ENCODE results near the gene C10orf143. TPM values are rescaled to one million over a fixed set of nuclear protein-coding genes. Genes with fewer than 3 reads are reported as not detected.

C10orf143 gene
- total and polyA plus RNA-seq, 2 of the 8 experiments (the other 6 are each of a cell fraction or from before 2014, with no cell fraction given) = 1.6 to 2.0 TPM

DNA sequence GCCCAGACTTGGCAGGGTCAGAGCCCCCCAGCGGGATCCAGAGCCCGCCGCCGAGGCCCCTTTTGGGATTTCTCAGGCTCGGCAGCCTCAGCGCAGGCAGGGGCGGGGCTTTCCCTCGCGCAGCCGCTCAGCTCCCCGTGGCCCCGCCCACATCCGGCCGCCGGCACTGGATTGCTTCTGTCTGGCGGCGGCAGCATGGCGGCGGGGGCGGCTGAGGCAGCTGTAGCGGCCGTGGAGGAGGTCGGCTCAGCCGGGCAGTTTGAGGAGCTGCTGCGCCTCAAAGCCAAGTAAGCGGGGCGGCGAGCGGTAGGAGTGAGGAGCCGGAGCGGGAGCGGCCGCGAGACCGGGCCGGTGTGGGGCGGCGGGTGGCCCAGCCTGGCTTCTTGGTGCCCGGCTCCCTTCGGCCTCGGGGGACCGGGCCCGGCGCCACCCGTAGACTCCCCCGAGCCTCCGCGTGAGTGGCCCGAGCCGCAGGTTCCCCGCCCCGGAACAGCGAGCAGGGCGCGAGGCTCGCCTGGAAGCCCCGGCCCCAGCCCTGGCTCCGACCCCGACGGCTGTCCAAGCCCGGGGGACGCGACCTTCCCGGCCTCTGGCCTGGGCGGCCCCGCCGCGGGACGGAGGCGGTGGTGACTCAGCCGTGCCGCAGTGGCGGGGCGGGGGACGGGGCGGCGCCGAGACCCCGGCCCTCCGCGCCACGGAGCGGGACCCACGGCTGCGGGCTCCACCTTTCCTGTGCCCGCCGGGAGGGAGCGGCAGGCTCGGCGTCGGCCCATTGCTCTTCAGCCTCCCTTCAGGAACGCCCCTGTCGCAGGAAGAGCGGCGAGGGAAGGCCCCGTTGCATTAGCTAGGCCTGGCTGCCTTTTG lies 25.8 kb upstream of the C10orf143 start, which contains the start of gene GLRX3:
Gene GLRX3 (plus strand): TSS at position 166 of the 864 bp plus-strand sequence. CDS start 30 bp downstream, at position 196.
- peak within 1 kb of the TSS; percentile 56 to 78 (median 70) for H3K9ac ChIP-seq (replicated peaks in 1 of 4; ENCODE audit: extremely low read depth in 1 of 4, low read depth in 3 of 4, low read length in 3 of 4)
- H3K23me2 ChIP-seq (ENCODE audit: low read depth, low read length) = peaks cover 11% of the 10 kb centered on the region; the same call in 1 of the 2 replicates
- 0 out of 7 replicates have a peak, but pooled peaks cover 0 to 4% (median 0%) of the 10 kb centered on the region in 4 experiments for H3K27me3 ChIP-seq (replicated peaks in 1 of 4; ENCODE audit: control insufficient read depth in 3 of 4, extremely low read depth in 1 of 4, insufficient read depth in 3 of 4, low read length in 3 of 4)
- FAIRE-seq (no peak), DNase-seq (ENCODE audit: low read depth in 1 of 2, low spot score in 2 of 2) (peak; percentile 27 to 91)
- no peak within 1 kb of the TSS for H3K4ac ChIP-seq (replicated peaks; ENCODE audit: insufficient read length, low read depth, low read length)
- H3K9me3 ChIP-seq (ENCODE audit: insufficient read depth in 2 of 2, low read depth in 1 of 2, low read length in 1 of 2) = no peaks in the 10 kb centered on the region
- peak within 1 kb of the TSS; percentile 60; the same call in 1 of the 2 replicates for H2BK12ac ChIP-seq (ENCODE audit: low read depth, low read length)
- no peak within 1 kb of the TSS for H2BK20ac ChIP-seq (ENCODE audit: low read length)
- H3K56ac ChIP-seq (replicated peaks; ENCODE audit: insufficient read length, low read depth, low read length) = peak within 1 kb of the TSS; percentile 69
- H3K14ac ChIP-seq (ENCODE audit: insufficient read length) = no peak within 1 kb of the TSS
- H2BK120ac ChIP-seq (replicated peaks; ENCODE audit: low read depth, low read length) = peak within 1 kb of the TSS; percentile 54
- H4K20me1 ChIP-seq (replicated peaks in 1 of 2; ENCODE audit: control insufficient read depth in 1 of 2, insufficient read depth in 2 of 2, low read length in 2 of 2) = peaks cover 8 to 16% of the 10 kb centered on the region in 2 experiments
- H4K5ac ChIP-seq (ENCODE audit: insufficient read length, low read depth, low read length) = peak within 1 kb of the TSS; percentile 71
- H3K4me2 ChIP-seq (ENCODE audit: insufficient read depth in 1 of 2, low read depth in 2 of 2, low read length in 2 of 2) = peak within 1 kb of the TSS; percentile 80 to 87
- peaks cover 20 to 49% of the 10 kb centered on the region in 2 experiments for H3K79me2 ChIP-seq (ENCODE audit: control insufficient read depth in 1 of 2, insufficient read depth in 2 of 2, low read length in 2 of 2)
- H3K36me3 ChIP-seq (ENCODE audit: control insufficient read depth in 2 of 4, insufficient read depth in 4 of 4, low read length in 3 of 4) = no peaks in the 10 kb centered on the region
- H3K79me1 ChIP-seq (ENCODE audit: low read depth, low read length) = peaks cover 2% of the 10 kb centered on the region; the same call in 1 of the 2 replicates
- peaks cover 0 to 7% (median 4%) of the 10 kb centered on the region in 4 experiments; a peak in 3 of 7 replicates for H3K4me1 ChIP-seq (replicated peaks in 1 of 4; ENCODE audit: control insufficient read depth in 3 of 4, insufficient read depth in 4 of 4, low read length in 3 of 4)
- H3K18ac ChIP-seq (ENCODE audit: extremely low read depth, low read length) = peak within 1 kb of the TSS; percentile 60
- H4K8ac ChIP-seq (ENCODE audit: extremely low read depth, insufficient read depth, low read length) = peak within 1 kb of the TSS; percentile 79; the same call in 1 of the 2 replicates
- peak within 1 kb of the TSS; percentile 83 to 96 (median 84) for H3K4me3 ChIP-seq (ENCODE audit: extremely low read depth in 1 of 4, insufficient read depth in 2 of 4, low read depth in 3 of 4, low read length in 4 of 4)
- H2BK5ac ChIP-seq (ENCODE audit: low read depth, low read length) = no peak within 1 kb of the TSS
- H2AFZ ChIP-seq (ENCODE audit: low read length) = no peak within 1 kb of the TSS
- H2BK15ac ChIP-seq (ENCODE audit: low read length) = no peak within 1 kb of the TSS
- H4K91ac ChIP-seq (replicated peaks; ENCODE audit: insufficient read length, low read length) = peak within 1 kb of the TSS; percentile 54
- H3K27ac ChIP-seq (ENCODE audit: low read depth, low read length) = peak within 1 kb of the TSS; percentile 31; the same call in 1 of the 2 replicates
- WGBS, 2 experiments (ENCODE audit: extremely low coverage in 1 of 2, insufficient coverage in 1 of 2, insufficient read length in 1 of 2, insufficient replicate concordance in 2 of 2, low coverage in 1 of 2, low lambda C conversion rate in 2 of 2, missing lambda C conversion rate in 1 of 2) = 2% methylated on average over 39 of the region's 96 CpGs; no CpG with 5 or more reads in 1 of the 2 experiments
- no peak within 1 kb of the TSS; the same call in 1 of the 2 replicates for H2AK5ac ChIP-seq (ENCODE audit: low read depth, low read length)
- no peak within 1 kb of the TSS for H3K23ac ChIP-seq (ENCODE audit: insufficient read length)
- POLR2A ChIA-PET (ENCODE audit: partially characterized antibody) = interaction anchor here (1.0 to 4.7 kb wide), 5 partner anchors 9 to 31 kb away, joined by 4 to 28 read pairs (median 6); partner anchors contain the start of gene C10orf143
- CTCF ChIA-PET (ENCODE audit: partially characterized antibody) = interaction anchor here (1.0 to 2.7 kb wide), 4 partner anchors 9 to 26 kb away, joined by 3 to 13 read pairs (median 8); partner anchors contain the start of gene C10orf143
- TF ChIP-seq RBBP5 (IDR thresholded peaks at IDR 0.05; ENCODE audit: borderline replicate concordance, low read depth, low read length) (peak; percentile 96; the same call in 1 of the 2 replicates), SIX5 (IDR thresholded peaks at IDR 0.05; ENCODE audit: low read depth, low read length) (no peak), SIN3A (conservative IDR thresholded peaks at IDR 0.05 in 1 of 2, IDR thresholded peaks at IDR 0.05 in 1 of 2; ENCODE audit: low read depth in 1 of 2, low read length in 2 of 2) (peak; percentile 45 to 53; a peak in 2 of 4 replicates), BCL11A (IDR thresholded peaks at IDR 0.05; ENCODE audit: low read depth in 2 of 2, low read length in 2 of 2) (no peak), NRF1 (IDR thresholded peaks at IDR 0.05; ENCODE audit: low read depth, low read length) (peak; percentile 46), CBX8 (IDR thresholded peaks at IDR 0.05; ENCODE audit: borderline replicate concordance, low read depth, low read length) (no peak), CTBP2 (IDR thresholded peaks at IDR 0.05; ENCODE audit: borderline replicate concordance, insufficient read depth, insufficient read length, low read length) (no peak), TAF1 (IDR thresholded peaks at IDR 0.05; ENCODE audit: low read depth, low read length) (peak; percentile 94), MAFK (IDR thresholded peaks at IDR 0.05; ENCODE audit: low read depth, low read length) (no peak), NANOG (IDR thresholded peaks at IDR 0.05; ENCODE audit: insufficient read depth, low read depth, low read length, poor library complexity, severe bottlenecking) (no peak)

All from H1 (cell line).